IPS DF 4.7 (cell line): Measurements from ENCODE around the gene LMAN1.

Experiments
- DNase-seq: peaks from one replicate; pipeline ENCODE4 v3.0.0-alpha.2; 2013; ENCODE audit warnings: low spot score; ENCODE audit errors: extremely low read depth

The LMAN1 gene

GRCh38 chr18:59305295-59305694 is 53.8 kb downstream of the LMAN1 start:
- no peak for DNase-seq

DNA sequence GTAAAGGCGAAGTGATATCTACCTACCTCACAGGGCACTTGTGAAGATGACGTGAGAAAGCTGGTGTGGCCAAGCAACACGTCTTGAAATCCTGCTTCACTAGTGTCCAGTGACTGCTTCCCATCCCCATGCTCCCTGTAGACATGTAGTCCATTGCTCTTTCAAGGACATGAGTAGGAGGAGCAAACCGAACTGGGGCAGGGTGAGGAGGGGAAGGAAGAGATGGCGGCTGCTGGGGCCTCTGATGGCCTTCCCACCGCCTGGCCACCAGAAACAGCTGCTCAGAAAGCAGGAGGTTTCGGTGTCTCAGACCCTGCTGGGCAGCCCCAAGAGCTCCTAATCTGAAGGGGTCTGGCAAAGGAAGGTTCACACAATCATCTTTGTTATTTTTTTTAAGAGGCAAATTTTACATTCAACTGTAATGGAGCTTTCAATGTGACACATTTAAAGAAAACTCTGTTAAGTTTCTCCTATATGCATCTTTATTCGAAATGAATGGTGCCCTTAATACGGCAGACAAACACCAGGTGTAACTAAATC is 55.3 kb downstream of the LMAN1 start:
- DNase-seq = no peak

GRCh38 chr18:59303006-59303405 is 56.1 kb downstream of the LMAN1 start:
- DNase-seq = no peak

- DNase-seq = no peak
These were observed 57.1 kb downstream of the LMAN1 start for GRCh38 chr18:59301929-59302328.

DNA sequence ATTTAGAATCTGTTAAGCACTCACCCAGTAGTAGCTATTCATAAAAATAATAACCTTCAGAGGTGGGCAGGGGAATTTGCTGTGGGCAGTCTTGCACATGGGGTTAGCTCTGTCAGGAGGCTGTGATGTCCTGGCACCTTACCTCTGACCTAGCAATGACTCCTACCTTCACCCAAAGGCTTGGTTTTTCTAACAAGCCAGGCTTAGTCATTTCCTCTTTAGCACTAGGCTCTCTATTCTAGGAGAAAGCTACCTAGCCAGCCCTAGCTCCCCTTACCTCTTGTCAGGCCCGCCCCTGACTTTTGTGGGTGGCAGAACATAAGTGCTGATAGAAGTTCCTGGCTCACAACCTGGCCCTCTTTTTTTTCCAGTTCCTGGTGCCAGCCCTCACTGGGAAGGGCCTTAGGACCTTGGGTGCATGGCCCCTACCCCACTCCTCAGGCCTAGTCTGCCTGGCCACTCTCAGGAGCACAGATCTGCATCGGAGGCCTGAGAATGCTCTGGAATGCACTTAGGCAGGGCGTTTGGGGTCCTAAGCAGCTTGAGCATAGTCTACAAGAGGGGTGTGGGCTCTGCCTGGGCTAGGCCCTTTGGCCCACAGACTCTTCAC is 58.3 kb downstream of the LMAN1 start:
- DNase-seq = no peak

GRCh38 chr18:59298871-59299270 is 60.2 kb downstream of the LMAN1 start:
- DNase-seq = no peak

DNA sequence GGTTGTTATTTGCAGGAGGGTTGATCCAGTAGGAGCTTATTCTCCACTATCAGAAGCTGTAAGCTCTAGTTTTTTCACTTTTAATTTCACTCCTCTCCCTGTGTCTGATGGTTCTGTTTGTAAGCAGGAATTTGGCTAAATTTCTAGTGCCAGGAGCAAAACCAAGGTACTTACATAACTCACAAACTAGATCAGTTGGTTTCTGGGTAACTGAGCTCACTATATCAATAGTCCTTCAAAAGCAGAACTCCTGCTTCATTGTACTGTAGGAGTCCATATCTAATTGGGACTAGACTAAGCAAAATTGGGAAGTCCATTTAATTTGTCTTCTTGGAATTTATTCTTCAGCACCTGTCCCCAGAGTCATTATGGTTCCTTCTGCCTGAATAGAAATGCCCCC is 65.7 kb downstream of the LMAN1 start:
- DNase-seq = no peak

DNA sequence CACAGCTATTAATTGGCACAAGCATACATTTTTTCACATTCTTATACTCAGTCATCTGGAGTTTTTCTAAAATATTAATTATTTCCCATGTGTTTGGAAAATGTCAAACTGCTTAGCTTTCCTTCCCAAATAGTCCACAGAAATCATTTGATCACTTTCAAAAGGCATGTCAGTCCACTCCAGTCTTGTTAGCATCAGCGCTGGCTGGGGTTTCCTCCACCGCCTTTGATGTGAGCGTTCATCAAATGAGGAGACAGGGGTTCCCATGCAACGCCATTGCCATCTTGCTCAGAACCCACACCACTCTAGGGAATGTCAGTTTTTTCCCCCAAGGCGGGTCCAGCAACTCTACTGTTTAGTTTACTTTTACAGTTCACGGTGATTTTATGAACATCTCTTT is 72.7 kb downstream of the LMAN1 start:
- DNase-seq = no peak

DNA sequence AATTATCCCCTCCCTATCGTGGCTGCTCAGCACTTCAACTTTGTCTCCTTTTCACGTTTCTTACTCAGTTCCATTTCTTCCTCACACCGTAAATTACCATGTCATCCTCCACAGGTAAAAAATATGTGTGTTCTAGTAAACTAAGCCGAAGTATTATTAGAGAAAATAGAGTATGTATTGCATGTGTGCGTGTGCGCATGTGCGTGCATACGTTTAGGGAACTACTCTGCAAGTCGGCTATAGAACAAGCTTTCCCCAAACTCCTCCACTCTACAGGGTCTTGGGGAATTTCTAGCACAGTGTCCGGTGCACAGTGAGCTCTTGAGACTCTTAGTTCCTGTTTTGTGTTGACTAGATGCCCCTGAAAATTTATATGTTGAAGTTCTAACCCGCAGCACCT is 76.7 kb downstream of the LMAN1 start:
- DNase-seq = no peak

DNA sequence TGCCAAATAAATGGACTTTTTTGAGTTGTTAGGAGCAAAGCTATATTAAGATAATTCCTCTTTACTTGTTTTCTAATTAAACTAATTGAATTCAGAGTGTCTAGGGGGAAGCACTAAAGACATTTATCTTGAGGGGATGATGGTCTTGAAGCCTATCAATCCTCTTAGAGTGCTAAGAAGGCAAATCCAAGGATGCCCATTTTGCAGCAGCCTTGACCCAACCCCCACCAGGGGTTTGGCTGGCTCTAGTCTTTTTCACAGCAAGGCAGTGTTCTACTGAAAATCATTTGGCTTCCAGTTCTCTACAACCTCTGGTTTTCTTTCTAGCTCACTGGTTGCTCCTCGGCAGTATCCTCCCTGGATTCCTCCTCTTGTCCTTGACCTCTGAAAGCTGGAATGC is 79.3 kb downstream of the LMAN1 start:
- no peak for DNase-seq

DNA sequence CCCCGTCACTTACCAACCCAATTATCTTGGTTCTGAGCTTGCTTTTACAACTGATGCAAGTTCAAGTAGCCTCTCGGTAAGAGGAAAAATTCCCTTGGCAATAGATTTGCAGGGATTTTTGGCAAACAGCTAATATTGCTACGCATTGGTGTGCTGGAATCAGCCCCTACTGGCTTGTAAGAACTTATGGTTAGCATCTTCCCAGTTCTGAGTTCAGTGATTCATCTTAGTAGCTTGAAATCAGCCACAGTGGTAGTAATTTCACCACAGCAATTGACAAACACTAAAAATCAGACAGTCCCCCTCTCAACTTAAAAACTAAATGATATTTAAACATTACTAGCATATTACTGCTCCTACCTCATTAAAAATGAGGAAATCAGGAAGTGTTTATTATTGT is 79.9 kb downstream of the LMAN1 start:
- no peak for DNase-seq

DNA sequence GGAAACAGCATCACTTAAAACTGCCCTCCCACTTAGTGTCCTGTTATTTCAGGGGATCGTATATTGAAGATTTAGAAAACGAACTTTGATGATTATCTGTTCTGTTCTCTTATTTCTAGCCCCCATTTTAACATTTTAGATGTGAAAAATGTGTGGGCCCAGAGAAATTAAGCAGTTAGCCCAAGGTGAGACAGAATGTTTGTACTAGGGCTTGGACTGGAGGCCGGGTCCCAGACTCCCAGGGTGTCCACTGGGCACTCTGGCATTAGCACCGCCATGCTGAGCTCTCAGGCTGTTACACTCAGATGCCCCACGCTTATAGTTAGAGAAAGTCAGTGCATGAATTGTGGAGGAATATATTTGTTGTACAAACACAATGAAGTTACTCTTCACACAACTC is 80.3 kb downstream of the LMAN1 start:
- no peak for DNase-seq
